Measurements from ENCODE around the gene PTGR2.

DNA sequence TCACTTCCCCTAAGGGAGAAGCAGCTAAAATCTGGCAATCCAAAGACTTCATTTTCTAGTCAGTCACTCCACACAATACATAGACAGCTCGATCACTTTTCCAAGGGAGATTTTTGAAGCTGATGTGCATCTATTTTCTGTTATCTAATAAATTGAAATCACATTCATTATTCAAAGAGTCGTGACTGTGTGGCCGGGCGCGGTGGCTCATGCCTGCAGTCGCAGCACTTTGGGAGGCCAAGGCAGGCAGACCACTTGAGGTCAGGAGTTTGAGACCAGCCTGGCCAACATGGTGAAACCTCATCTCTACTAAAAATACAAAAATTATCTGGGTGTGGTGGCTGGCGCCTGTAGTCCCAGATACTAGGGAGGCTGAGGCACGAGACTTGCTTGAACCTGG, 27.1 kb upstream of the PTGR2 start:
- TF ChIP-seq, protein P1, sequence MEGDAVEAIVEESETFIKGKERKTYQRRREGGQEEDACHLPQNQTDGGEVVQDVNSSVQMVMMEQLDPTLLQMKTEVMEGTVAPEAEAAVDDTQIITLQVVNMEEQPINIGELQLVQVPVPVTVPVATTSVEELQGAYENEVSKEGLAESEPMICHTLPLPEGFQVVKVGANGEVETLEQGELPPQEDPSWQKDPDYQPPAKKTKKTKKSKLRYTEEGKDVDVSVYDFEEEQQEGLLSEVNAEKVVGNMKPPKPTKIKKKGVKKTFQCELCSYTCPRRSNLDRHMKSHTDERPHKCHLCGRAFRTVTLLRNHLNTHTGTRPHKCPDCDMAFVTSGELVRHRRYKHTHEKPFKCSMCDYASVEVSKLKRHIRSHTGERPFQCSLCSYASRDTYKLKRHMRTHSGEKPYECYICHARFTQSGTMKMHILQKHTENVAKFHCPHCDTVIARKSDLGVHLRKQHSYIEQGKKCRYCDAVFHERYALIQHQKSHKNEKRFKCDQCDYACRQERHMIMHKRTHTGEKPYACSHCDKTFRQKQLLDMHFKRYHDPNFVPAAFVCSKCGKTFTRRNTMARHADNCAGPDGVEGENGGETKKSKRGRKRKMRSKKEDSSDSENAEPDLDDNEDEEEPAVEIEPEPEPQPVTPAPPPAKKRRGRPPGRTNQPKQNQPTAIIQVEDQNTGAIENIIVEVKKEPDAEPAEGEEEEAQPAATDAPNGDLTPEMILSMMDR (IDR thresholded peaks at IDR 0.05): no peak
- TF ChIP-seq POLR2A (IDR thresholded peaks at IDR 0.05) (no peak), EP300 (IDR thresholded peaks at IDR 0.05) (no peak)
